ENCODE measurements around the gene MSANTD3.
"Not testable (repeated sequence)": the region's sequence is repeated elsewhere in the genome, so short reads cannot be mapped to it uniquely, and the experiment has no call there.

Gene MSANTD3

GRCh38 chr9:100430286-100430940 is 3.5 kb downstream of the MSANTD3 start:
- no peak for DNase-seq

GRCh38 chr9:100431886-100432285 is 4.9 kb downstream of the MSANTD3 start:
- no peak for DNase-seq

GRCh38 chr9:100432736-100433135 is 5.8 kb downstream of the MSANTD3 start:
- no peak for DNase-seq

GRCh38 chr9:100436571-100436970 is 9.6 kb downstream of the MSANTD3 start:
- DNase-seq = no peak

- peak; percentile 69 for DNase-seq
These were observed 11.2 kb downstream of the MSANTD3 start for GRCh38 chr9:100437860-100438805.

- DNase-seq = no peak
These were observed 13.1 kb downstream of the MSANTD3 start for GRCh38 chr9:100440071-100440470.

- not testable (repeated sequence) for DNase-seq
These were observed 13.5 kb downstream of the MSANTD3 start for GRCh38 chr9:100440487-100440886.

- no peak for DNase-seq
These were observed 15.0 kb downstream of the MSANTD3 start for GRCh38 chr9:100441911-100442361.

GRCh38 chr9:100443781-100444768 is 17.1 kb downstream of the MSANTD3 start:
- DNase-seq = no peak

- DNase-seq = no peak
These were observed 18.4 kb downstream of the MSANTD3 start for GRCh38 chr9:100445161-100445902.

GRCh38 chr9:100445903-100446549 is 19.1 kb downstream of the MSANTD3 start:
- no peak for DNase-seq

GRCh38 chr9:100447041-100447440 is 20.1 kb downstream of the MSANTD3 start:
- DNase-seq = no peak

- DNase-seq = no peak
These were observed 21.3 kb downstream of the MSANTD3 start for GRCh38 chr9:100448266-100448665.

GRCh38 chr9:100449420-100449819 is 22.5 kb downstream of the MSANTD3 start:
- no peak for DNase-seq

GRCh38 chr9:100452894-100453293 is 26.0 kb downstream of the MSANTD3 start:
- no peak for DNase-seq

- no peak for DNase-seq
These were observed 28.5 kb downstream of the MSANTD3 start for GRCh38 chr9:100455470-100455869.

GRCh38 chr9:100457517-100457916 is 30.6 kb downstream of the MSANTD3 start:
- DNase-seq = no peak

GRCh38 chr9:100459963-100460362 is 33.0 kb downstream of the MSANTD3 start:
- DNase-seq = no peak

GRCh38 chr9:100465274-100465673 is 38.3 kb downstream of the MSANTD3 start:
- DNase-seq = no peak

- no peak for DNase-seq
These were observed 38.8 kb downstream of the MSANTD3 start for GRCh38 chr9:100465761-100466160.

- no peak for DNase-seq
These were observed 39.4 kb downstream of the MSANTD3 start for GRCh38 chr9:100466171-100466828.

Data from activated gamma-delta T cell treated with Interleukin-2 at 50 U/mL for 16 hours (primary cell).